NCI-H2171 treated with DMSO at 0.1 percent for 48 hours (cell line): ENCODE results near the gene ARHGEF7.
A peak's percentile ranks its signal among the peaks of the same experiment; 100 is the strongest.
"Not testable (repeated sequence)": the region's sequence is repeated elsewhere in the genome, so short reads cannot be mapped to it uniquely, and the experiment has no call there.

Source experiments
- DNase-seq: peaks from one replicate; lab custom pipeline; 2025; lab: John Stamatoyannopoulos, UW

Gene ARHGEF7

DNA sequence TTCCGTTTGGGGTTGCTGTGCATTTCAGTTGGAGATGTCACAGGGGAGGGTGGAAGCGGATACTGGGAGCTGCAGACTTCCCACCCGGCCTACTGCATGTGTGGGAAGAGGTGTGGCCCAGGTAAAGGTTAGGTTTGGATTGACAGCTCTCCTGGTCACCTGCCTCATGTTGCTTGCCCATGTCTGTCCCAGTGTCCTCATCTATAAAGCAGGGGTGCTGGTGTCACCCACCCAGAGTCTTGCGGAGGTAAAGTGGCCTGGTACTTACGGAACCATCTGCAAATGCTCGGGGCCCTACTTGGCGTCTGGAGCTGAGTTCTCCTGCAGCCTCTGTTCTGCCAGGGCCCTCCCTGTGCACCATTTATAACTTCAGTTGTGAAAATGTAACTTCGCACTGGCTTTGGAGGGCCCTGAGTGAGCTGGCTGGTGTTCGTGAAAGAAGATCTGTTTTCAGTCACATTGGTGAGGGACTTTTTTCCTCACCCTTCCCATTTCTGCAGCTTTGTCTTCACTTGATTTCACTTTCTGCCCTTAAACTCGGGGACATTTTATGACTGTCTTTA is 140.2 kb downstream of the ARHGEF7 start:
- no peak for DNase-seq

GRCh38 chr13:111256458-111256857 is 141.3 kb downstream of the ARHGEF7 start:
- no peak for DNase-seq

DNA sequence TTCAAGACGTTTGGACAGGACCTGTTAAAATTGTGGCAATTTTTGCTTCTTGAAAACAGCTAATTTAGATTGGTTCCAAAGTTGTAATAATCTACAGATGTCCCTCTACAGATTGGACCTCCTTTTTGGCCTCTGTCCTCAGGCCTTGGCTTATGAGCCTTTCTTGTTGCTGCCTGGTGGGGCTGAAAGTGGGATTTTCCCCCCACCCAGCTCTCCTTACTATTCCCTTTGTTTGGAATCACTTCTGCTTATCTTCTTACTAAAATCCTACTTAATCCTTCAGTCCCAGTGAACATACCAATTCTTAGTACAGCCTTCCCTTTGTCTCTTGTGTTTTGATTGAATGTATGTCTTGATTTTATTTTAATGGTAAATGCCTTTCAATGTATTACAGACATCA is 141.8 kb downstream of the ARHGEF7 start:
- DNase-seq, result no peak

- not testable (repeated sequence) for DNase-seq
These were observed 142.8 kb downstream of the ARHGEF7 start for GRCh38 chr13:111257899-111258298.

DNA sequence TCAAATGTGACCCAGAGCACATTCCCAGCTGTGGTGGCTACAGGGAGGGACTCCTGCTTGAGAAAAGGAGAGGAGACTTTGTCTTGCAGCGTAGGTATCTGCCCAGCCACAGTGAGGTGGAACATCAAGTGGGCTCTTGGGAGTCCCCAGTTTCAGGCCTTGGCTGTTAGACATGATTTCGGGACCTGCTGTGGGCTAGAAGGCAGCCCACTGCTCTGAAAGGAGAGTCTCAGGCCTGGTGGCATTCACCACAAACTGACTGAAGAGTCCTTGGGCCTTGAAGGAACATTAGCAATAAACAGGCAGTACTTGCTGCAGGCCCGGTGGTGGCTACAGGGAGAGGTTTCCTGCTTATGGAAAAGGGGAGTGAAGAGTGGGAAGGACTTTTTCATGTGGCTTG is 143.5 kb downstream of the ARHGEF7 start:
- DNase-seq, result no peak

- no peak for DNase-seq
These were observed 143.9 kb downstream of the ARHGEF7 start for GRCh38 chr13:111259058-111259457.

- no peak for DNase-seq
These were observed 146.2 kb downstream of the ARHGEF7 start for GRCh38 chr13:111261326-111261725.

DNA sequence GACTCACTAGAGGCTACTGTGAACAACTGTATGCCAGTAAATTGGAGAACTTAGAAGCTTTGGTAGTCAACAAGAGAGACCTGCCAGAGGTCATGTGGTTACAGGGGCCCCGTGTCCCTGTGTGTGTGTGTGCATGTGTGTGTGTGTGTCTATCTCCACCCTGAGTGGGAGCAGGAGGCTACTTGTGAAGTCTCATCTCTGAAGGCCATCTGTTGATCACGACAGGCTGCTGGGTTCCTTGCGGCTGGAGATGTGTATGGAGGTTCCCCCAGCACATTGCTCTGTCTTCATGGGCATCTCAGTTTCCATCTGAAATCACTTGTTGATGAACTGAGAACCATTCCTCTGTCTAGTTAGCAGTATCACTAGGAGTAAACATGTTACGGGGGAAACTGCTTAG is 147.2 kb downstream of the ARHGEF7 start:
- DNase-seq, result no peak

- DNase-seq, result no peak
These were observed 147.6 kb downstream of the ARHGEF7 start for GRCh38 chr13:111262715-111263114.

GRCh38 chr13:111263566-111263965 is 148.5 kb downstream of the ARHGEF7 start:
- DNase-seq, result no peak

GRCh38 chr13:111265006-111265700 is 150.0 kb downstream of the ARHGEF7 start:
- DNase-seq, result no peak

DNA sequence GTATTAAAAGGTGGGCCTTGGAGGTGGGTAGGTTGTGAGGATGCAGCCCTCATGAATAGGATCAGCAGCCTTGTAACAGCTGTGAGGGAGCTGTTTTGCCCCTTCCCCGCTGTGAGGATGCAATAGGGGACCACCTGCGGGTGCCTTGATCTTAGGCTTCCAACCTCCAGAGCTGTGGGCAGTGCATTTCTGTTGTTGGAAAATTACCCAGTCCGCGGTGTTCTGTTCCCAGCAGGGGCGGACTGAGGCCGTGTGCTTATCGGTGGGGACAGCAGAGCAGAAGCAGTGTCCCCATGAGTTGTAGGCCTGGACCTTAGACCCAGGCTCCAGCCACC is 150.6 kb downstream of the ARHGEF7 start:
- no peak for DNase-seq

- DNase-seq, result peak; percentile 21
These were observed 152.1 kb downstream of the ARHGEF7 start for GRCh38 chr13:111267205-111267604.

DNA sequence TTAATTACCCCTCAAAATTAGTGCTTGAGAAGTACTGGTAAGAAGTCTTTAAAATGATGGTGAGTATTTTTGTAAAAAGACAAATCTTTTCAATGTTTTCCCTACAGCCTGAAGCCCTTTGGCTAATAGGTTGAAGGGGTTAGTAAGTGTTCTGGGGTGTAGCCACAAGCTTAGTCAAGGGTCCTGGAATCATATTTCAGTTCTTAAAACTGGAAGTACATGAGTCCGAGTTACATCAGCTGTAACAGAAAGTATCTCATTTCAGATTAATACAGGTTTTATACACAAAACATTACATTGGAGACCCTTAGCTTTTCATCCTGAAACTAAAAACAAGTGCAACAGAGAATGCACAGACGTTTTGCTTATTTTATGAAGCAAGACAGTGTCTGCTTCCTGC is 152.7 kb downstream of the ARHGEF7 start:
- DNase-seq, result peak; percentile 7

GRCh38 chr13:111269508-111269907 is 154.4 kb downstream of the ARHGEF7 start:
- DNase-seq, result no peak

DNA sequence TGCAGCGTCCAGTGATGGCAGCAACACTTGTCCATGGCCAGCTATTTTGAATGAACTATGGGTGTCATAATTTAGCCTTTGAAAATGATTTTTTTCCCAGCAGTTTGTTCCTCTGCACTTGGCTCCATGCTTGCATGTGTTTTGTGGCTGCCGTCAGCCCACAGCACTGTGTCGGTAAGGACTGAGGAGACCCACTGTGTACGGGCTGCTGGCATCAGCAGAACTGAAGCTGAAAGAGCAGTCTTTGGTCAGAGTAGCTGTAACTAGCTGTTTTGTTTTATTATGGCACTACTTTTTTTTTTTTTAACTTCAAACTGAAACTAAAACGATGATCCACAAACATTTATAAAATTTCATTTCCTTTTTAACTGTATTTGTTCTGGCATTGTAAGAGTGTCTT is 155.0 kb downstream of the ARHGEF7 start:
- no peak for DNase-seq

GRCh38 chr13:111270765-111271698 is 155.9 kb downstream of the ARHGEF7 start:
- no peak for DNase-seq

GRCh38 chr13:111272117-111272516 is 157.0 kb downstream of the ARHGEF7 start:
- DNase-seq, result no peak

DNA sequence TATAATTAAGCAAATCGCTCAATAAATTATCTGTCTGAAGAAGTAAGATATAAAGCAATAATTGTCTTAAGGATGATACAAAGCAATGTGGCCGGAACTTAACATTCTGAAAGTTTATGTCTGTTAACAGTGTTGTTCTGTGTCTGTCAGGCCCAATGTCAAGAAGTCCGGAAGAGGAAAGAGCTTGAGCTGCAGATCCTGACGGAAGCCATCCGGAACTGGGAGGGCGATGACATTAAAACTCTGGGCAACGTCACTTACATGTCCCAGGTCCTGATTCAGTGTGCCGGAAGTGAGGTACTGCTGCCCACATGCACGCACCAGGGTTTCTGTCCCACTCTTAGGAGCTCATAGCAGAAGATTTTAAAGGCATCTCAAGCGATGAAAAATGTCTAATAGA is 160.3 kb downstream of the ARHGEF7 start:
- DNase-seq, result no peak

GRCh38 chr13:111275995-111276618 is 161.0 kb downstream of the ARHGEF7 start:
- no peak for DNase-seq

DNA sequence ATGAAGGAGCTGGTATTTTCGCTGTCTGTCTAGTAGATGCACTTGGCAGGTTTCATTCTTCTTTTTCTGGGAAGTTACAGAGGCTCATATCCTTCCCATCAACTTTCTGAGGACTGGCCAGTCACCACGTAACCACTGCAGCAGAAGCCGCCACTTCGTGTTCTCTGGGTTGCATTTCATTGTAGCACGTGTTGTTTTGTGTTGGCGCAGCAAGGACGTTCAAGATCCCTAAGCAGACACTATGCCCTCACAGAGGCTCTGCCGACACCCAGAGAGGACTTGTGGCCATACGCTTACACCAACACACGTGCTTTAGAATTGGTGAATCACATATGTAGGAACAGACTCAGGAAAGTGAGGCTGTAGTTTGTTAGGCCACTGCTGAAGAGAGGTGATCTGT is 163.1 kb downstream of the ARHGEF7 start:
- no peak for DNase-seq
